Ovary (tissue), 9 donors: ENCODE results near the gene ARFGAP1. TPM values are rescaled to one million over a fixed set of nuclear protein-coding genes. Genes with fewer than 3 reads are reported as not detected.

Experiments
- DNase-seq, 5 donors: peaks; one replicate each; pipeline ENCODE4 v3.0.0-alpha.2; 2019 to 2020
- H3K27ac ChIP-seq, 2 donors: fragments of 200-600 bp; one replicate each; pipeline versions ENCODE4 v1.5.1 to v1.8.0; 2019 to 2022
- H3K27me3 ChIP-seq: fragments of 200-600 bp; one replicate; pipeline ENCODE4 v1.8.0; 2022
- H3K36me3 ChIP-seq: fragments of 200-600 bp; sonication (generic); one replicate; pipeline ENCODE4 v1.5.1; 2019
- H3K4me1 ChIP-seq: one replicate; pipeline ENCODE4 v1.8.1; 2013; ENCODE audit warnings: mild to moderate bottlenecking, moderate library complexity; ENCODE audit not compliant: insufficient read depth
- H3K4me3 ChIP-seq: fragments of 200-600 bp; sonication (generic); one replicate; pipeline ENCODE4 v1.5.1; 2017
- H3K9me3 ChIP-seq, 2 donors: fragments of 200-600 bp in 1 of 2; sonication (generic) in 1 of 2; one replicate each; pipeline versions ENCODE4 v1.5.1 to v1.8.1; 2013 to 2019; ENCODE audit warnings: mild to moderate bottlenecking in 1 of 2, moderate library complexity in 1 of 2
- EP300 ChIP-seq: sonication (generic); formaldehyde crosslinking; IDR thresholded peaks from one replicate; pipeline ENCODE4 v1.6.1; 2017; ENCODE audit warnings: antibody characterized with exemption
- POLR2A ChIP-seq: fragments of 450-650 bp; IDR thresholded peaks from one replicate; pipeline ENCODE4 v1.6.1; 2017; ENCODE audit warnings: antibody characterized with exemption, mild to moderate bottlenecking, moderate library complexity
- WGBS, 3 donors: extraction: QIAGEN DNeasy Blood & Tissue Kit in 1 of 3; methylation state at CpG; one replicate each; pipeline versions ENCODE4 v1.1.5 to v1.1.7; 2013 to 2017; 5-methylcytosine and 5-hydroxymethylcytosine counted together
- intact Hi-C, 4 donors: fragments of 100-400 bp; cut with DNase I; formaldehyde crosslinking; loops; one replicate each; pipeline versions ENCODE4 v1.11.0 to v1.15.1; 2022 to 2023
- polyA plus RNA-seq, 2 donors: library from polyadenylated mRNA; stranded (reverse); fragments of 200-250 nt in 1 of 2; fragments of 350-450 nt in 1 of 2; fragmentation: Illumina TruSeq in 1 of 2; extraction: RNeasy Lipid Tissue Mini Kit (QIAGEN cat#74804) in 1 of 2; gene quantifications; one replicate each; pipeline ENCODE4 v1.2.3, GENCODE V29; 2013 to 2014
- total RNA-seq, 7 donors: library from RNA; depleted of rRNA in 2 of 7; stranded (reverse); fragments of >200 nt in 2 of 7; fragmentation: NEBNext Ultra II Directional in 3 of 7; extraction: Animal tissue kit (Norgen Biotek cat#: 25700) in 3 of 7; gene quantifications; one replicate each; pipeline versions ENCODE4 v1.1.0 to v1.2.4, GENCODE V29; 2016 to 2023
- TF ChIP-seq, protein P1 (sequence below), 3 donors: fragments of 450-650 bp in 2 of 3; fragments of 200-600 bp in 1 of 3; IDR thresholded peaks; one replicate each; pipeline versions ENCODE4 v1.5.1 to v1.8.0; 2016 to 2022; ENCODE audit warnings: antibody characterized with exemption in 3 of 3, mild to moderate bottlenecking in 1 of 3
- donor health status: DM: no; HTN: no; CAD: no; lungs with moderate emphysema.
- donor health status: DM: no; HTN: no; CAD: no.
- donor health status: Bipolar disorder and iron deficiency.
- donor health status: DM: yes; HTN: yes; CAD: no.
- donor health status: DM: no; HTN: no; CAD: no.
- donor health status: DM: yes; HTN: yes; CAD: no.

Gene ARFGAP1
- total and polyA plus RNA-seq, 9 donors = 18.9 to 80.2 (median 68.7) TPM

DNA sequence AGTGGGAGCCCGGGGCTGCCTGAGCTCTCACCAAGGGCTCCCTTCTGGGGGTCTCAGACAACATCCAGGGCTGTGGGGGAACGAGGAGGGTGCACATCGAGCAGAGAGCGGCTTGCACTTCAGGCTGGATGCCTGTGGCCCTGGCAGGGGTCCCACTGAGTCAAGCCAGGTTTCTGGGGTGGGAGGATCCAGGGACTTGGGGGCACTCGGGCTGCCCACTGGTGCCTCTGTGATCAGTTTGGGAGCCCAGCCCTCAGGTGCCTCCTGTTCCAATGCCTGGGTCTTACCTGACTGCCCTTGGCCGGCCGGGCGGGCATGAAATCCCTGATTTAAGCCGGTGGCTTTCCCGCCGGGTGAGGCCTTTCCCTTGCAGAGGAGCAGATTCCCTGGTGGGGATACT lies 20.8 kb downstream of the ARFGAP1 start:
- no peak for TF ChIP-seq POLR2A
- TF ChIP-seq EP300 = no peak
- TF ChIP-seq, protein P1, sequence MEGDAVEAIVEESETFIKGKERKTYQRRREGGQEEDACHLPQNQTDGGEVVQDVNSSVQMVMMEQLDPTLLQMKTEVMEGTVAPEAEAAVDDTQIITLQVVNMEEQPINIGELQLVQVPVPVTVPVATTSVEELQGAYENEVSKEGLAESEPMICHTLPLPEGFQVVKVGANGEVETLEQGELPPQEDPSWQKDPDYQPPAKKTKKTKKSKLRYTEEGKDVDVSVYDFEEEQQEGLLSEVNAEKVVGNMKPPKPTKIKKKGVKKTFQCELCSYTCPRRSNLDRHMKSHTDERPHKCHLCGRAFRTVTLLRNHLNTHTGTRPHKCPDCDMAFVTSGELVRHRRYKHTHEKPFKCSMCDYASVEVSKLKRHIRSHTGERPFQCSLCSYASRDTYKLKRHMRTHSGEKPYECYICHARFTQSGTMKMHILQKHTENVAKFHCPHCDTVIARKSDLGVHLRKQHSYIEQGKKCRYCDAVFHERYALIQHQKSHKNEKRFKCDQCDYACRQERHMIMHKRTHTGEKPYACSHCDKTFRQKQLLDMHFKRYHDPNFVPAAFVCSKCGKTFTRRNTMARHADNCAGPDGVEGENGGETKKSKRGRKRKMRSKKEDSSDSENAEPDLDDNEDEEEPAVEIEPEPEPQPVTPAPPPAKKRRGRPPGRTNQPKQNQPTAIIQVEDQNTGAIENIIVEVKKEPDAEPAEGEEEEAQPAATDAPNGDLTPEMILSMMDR (IDR thresholded peaks at IDR 0.05) = no peak
- no peaks in the 10 kb centered on the region for H3K36me3 ChIP-seq
- 33 to 42% (median 42%) methylated on average over 7 to 11 of the region's 11 CpGs for WGBS, 3 donors
- H3K9me3 ChIP-seq = no peaks in the 10 kb centered on the region
- peaks cover 2% of the 10 kb centered on the region for H3K4me1 ChIP-seq
- intact Hi-C loops = no loop called here
- no peak overlapping the region for H3K27ac ChIP-seq
- DNase-seq = no peak
- H3K27me3 ChIP-seq = peaks cover 4% of the 10 kb centered on the region
- H3K4me3 ChIP-seq = no peak overlapping the region

DNA sequence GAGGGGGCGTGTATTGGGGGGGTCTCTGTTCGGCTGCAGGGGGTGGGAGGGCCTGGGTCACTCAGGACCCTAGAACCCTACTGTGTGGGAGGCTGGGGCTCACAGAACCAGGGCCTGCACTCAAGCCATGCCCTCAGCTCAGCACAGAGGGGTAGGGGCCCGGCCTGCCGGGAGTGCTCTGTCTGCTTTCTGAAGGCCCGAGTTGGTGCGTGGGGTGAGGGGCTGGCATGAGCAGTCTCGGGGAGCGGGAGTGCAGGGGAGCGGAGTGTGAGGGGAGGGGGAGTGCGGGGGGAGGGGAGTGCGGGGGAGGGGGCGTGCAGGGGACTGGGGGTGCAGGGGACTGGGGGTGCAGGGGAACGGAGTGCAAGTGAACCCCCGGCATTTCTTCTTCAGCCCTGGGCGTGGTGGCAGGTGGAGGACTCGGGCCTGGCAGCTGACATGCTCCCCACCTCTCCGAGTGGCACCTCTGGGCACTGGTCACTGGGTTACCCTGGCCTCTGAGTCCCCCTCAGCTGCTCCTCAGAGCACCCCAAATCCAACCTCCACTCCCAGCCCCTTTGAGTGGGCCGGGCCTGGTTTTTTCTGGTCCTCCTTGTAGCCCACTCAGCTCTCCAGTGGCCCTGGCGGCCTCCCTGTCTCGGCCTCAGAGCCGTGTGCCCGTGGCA lies 21.4 kb downstream of the ARFGAP1 start:
- H3K9me3 ChIP-seq = no peaks in the 10 kb centered on the region
- H3K4me1 ChIP-seq = peaks cover 2% of the 10 kb centered on the region
- 34 to 47% (median 38%) methylated on average over 15 to 22 of the region's 22 CpGs for WGBS, 3 donors
- peaks cover 4% of the 10 kb centered on the region for H3K27me3 ChIP-seq
- TF ChIP-seq POLR2A = no peak
- TF ChIP-seq, protein P1 (IDR thresholded peaks at IDR 0.05) = no peak
- TF ChIP-seq EP300 = no peak
- intact Hi-C loops = no loop called here
- H3K27ac ChIP-seq = no peak overlapping the region
- no peak overlapping the region for H3K4me3 ChIP-seq
- no peak for DNase-seq
- H3K36me3 ChIP-seq = no peaks in the 10 kb centered on the region

DNA sequence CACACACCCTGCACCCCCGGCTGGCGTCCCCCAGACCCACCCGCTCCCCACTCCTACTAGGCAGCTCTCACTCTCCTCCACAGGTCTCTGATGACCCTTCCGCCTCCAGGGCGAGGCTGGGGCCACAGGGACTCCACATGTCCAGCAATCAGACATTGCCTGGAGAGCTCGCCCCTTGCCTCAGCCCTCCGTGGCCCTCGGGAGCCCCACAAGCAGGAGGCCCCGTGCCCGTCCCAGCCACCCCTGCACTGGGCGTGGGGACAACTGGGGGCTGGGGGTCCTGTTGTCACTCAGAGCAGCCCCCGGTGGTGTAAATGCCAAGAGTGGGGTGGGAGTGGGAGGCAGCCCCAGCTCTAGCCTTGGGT lies 21.9 kb downstream of the ARFGAP1 start:
- H3K4me1 ChIP-seq = peaks cover 2% of the 10 kb centered on the region
- intact Hi-C loops = no loop called here
- DNase-seq = no peak
- 63 to 75% (median 71%) methylated on average over 12 of the region's 12 CpGs for WGBS, 3 donors
- H3K36me3 ChIP-seq = no peaks in the 10 kb centered on the region
- no peaks in the 10 kb centered on the region for H3K9me3 ChIP-seq
- TF ChIP-seq POLR2A = no peak
- TF ChIP-seq EP300 = no peak
- TF ChIP-seq, protein P1 (IDR thresholded peaks at IDR 0.05) = no peak
- H3K27ac ChIP-seq = no peak overlapping the region
- no peak overlapping the region for H3K4me3 ChIP-seq
- peaks cover 4% of the 10 kb centered on the region for H3K27me3 ChIP-seq

DNA sequence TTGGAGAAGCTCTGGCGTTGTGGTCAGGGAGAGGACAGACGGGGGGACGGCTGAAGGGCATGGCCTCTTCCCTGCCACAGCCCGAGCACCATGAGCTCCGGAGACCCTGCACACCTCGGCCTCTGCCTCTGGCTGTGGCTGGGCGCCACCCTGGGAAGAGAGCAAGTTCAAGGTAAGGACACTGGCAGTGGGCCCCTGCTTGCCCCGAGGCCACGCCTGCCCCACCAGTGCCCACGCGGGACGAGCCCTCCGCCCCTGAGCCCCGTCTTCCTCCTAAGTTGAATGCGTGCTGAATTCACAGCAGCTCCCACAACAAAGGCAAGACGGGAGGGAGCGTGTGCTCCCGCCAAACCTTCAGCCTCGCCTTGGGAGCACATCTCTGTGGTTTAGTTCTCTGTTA lies 22.4 kb downstream of the ARFGAP1 start:
- no peak overlapping the region for H3K4me3 ChIP-seq
- no peaks in the 10 kb centered on the region for H3K9me3 ChIP-seq
- intact Hi-C loops = no loop called here
- H3K27me3 ChIP-seq = peaks cover 4% of the 10 kb centered on the region
- H3K27ac ChIP-seq = no peak overlapping the region
- H3K4me1 ChIP-seq = peaks cover 2% of the 10 kb centered on the region
- WGBS, 3 donors = 4 to 15% (median 5%) methylated on average over 18 to 19 of the region's 19 CpGs
- no peak for DNase-seq
- H3K36me3 ChIP-seq = no peaks in the 10 kb centered on the region
- TF ChIP-seq POLR2A (no peak), EP300 (no peak)
- TF ChIP-seq, protein P1 (IDR thresholded peaks at IDR 0.05) = no peak
